Measurements from ENCODE around the gene ISG15.

Gene ISG15

DNA sequence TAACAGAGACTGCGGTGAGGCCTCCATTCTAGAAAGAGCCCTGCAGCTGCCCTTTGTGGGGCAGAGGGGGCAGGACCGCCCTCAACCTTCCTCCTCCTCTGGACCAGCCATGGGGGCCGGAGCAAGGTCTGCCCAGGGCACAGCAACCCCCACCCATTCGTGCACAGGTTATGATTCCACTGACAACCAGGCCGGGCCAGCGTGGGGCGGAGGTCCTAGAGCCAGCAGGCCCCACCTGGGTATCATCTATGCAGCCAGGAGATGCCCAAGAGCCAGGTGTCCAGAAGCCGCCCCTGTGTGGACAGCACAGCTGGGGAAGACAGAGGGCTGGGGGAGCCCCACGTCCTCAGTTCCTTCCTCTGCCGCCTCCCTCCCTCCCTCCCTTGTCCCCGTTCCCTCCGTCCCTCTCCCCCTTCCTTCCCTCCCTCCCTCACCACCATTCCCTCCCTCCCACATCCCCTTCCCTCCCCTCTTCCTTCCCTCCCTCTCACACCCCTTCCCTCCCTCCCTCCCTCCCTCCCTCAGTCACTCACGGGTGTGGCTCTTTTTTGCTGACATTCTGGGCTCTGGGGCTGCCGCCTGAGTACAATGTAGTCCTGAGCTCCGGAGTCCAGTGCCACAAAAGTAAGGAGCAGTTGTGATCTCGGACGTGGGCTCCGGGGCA is 48.5 kb downstream of the ISG15 start:
- DNase-seq: no peak

DNA sequence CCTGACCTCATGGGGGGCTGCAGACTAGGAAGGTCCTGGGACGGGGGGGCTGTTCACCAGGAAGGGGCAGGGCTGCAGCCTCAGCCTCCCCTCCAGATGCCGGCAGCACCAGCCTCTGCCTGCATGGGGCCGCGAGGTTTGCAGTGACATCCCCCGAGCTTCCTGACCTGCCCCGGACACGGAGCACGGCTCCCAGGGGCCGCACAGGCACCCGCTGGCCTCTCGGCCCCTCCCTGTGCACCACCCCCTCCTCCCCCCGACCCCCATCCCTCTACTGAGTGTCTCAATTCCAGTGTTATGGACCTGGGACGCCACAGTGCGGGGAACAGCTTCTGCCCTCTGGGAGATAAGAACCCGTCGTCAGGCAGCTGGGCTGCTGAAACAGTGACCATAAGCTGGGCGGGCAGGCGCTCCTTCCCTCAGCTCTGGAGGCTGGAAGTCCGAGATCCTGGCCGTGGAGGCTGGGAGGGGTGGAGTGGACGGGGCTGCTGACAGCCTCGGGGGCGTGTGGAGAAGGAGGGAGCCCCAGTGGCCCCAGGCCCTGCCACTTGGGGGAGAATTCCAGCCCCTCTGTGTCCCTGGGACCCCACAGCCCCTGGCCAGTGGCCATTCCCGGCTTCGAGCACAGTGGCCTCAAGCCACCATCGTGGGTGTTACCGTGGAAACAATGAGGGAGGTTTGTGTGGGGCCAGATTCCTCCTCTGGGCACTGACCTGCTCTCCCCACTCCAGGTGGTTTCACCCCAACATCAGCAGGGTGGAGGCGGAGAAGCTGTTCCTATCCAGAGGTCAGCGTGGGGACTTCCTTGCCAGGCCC is 49.3 kb downstream of the ISG15 start:
- DNase-seq: no peak

DNA sequence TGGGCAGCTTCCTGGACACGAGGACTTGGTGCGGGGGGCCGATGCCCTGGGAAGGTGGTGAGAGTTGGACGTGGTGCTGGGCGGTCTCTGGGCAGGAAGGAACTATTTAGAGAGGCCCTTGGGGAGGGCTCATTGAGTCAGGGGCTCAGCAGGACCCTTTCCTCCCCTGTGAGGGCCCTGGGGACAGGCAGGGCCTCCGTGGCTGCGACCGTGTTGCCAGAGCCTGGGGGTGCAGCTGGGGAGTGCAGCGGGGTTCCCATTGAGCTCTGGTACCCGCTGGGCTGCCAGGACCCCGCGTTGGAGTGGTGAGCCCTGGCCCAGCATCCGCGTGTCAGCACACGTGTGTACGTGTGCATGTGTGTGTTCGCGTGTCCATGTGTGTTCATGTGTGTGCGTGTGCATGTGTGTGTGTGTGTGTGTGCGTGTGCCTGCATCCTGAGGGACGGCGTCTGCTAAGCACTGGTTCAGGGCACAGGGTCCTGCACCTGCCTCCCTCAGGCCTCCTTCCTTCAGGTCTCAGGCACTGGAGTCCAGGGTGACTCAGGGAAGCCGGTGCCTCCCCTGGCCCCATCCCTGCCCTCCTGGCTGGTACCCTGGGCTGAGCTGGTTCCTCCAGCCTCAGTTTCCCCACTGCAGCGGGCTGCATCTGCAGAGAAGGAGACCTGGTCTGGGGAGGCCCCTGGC is 50.1 kb downstream of the ISG15 start:
- no peak for DNase-seq

Measured in T-helper 9 cell (primary cell).